ENCODE results near the gene PPP2R5A.
A peak's percentile ranks its signal among the peaks of the same experiment; 100 is the strongest.
"Not testable (repeated sequence)": the region's sequence is repeated elsewhere in the genome, so short reads cannot be mapped to it uniquely, and the experiment has no call there.

The PPP2R5A gene

GRCh38 chr1:212267460-212267859, 17.8 kb upstream of the PPP2R5A start:
- no peak for DNase-seq (ENCODE audit: low spot score)

- DNase-seq (ENCODE audit: low spot score), result no peak
These were observed 15.9 kb upstream of the PPP2R5A start for GRCh38 chr1:212269306-212269705.

- DNase-seq (ENCODE audit: low spot score), result no peak
These were observed 14.6 kb upstream of the PPP2R5A start for GRCh38 chr1:212270564-212270963.

GRCh38 chr1:212271234-212271633, 14.0 kb upstream of the PPP2R5A start:
- DNase-seq (ENCODE audit: low spot score), result no peak

GRCh38 chr1:212271823-212272485, 13.3 kb upstream of the PPP2R5A start:
- no peak for DNase-seq (ENCODE audit: low spot score)

- no peak for DNase-seq (ENCODE audit: low spot score)
These were observed 3.6 kb upstream of the PPP2R5A start for GRCh38 chr1:212281590-212281989.

GRCh38 chr1:212283741-212284140, 1.5 kb upstream of the PPP2R5A start:
- no peak for DNase-seq (ENCODE audit: low spot score)

- no peak for DNase-seq (ENCODE audit: low spot score)
These were observed 872 bp upstream of the PPP2R5A start for GRCh38 chr1:212284332-212284743.

GRCh38 chr1:212285685-212286555, 710 bp downstream of the PPP2R5A start:
- peak; percentile 65 for DNase-seq (ENCODE audit: low spot score)

GRCh38 chr1:212286556-212287131, 1.4 kb downstream of the PPP2R5A start:
- no peak for DNase-seq (ENCODE audit: low spot score)

GRCh38 chr1:212287261-212287895, 2.2 kb downstream of the PPP2R5A start:
- DNase-seq (ENCODE audit: low spot score), result peak; percentile 7

GRCh38 chr1:212287995-212288394, 2.8 kb downstream of the PPP2R5A start:
- not testable (repeated sequence) for DNase-seq (ENCODE audit: low spot score)

GRCh38 chr1:212288615-212289014, 3.4 kb downstream of the PPP2R5A start:
- peak; percentile 63 for DNase-seq (ENCODE audit: low spot score)

GRCh38 chr1:212289262-212290077, 4.3 kb downstream of the PPP2R5A start:
- no peak for DNase-seq (ENCODE audit: low spot score)

GRCh38 chr1:212290608-212291007, 5.4 kb downstream of the PPP2R5A start:
- peak; percentile 37 for DNase-seq (ENCODE audit: low spot score)

- peak; percentile 60 for DNase-seq (ENCODE audit: low spot score)
These were observed 6.4 kb downstream of the PPP2R5A start for GRCh38 chr1:212291505-212292134.

GRCh38 chr1:212292250-212293105, 7.3 kb downstream of the PPP2R5A start:
- DNase-seq (ENCODE audit: low spot score), result no peak

GRCh38 chr1:212293579-212293978, 8.4 kb downstream of the PPP2R5A start:
- peak; percentile 29 for DNase-seq (ENCODE audit: low spot score)

GRCh38 chr1:212294983-212295382, 9.8 kb downstream of the PPP2R5A start:
- DNase-seq (ENCODE audit: low spot score), result no peak

GRCh38 chr1:212295579-212295978, 10.4 kb downstream of the PPP2R5A start:
- DNase-seq (ENCODE audit: low spot score), result no peak

Measured in kidney tubule cell (primary cell).